ENCODE data around the gene GRIN2C. TPM values are rescaled to one million over a fixed set of nuclear protein-coding genes. Genes with fewer than 3 reads are reported as not detected.

The GRIN2C gene
- polyA plus RNA-seq, 1 donor = 0.71 TPM

GRCh38 chr17:74801896-74802295, 57.8 kb downstream of the GRIN2C start:
- DNase-seq (ENCODE audit: low read depth) = no peak

GRCh38 chr17:74800531-74800930, 59.2 kb downstream of the GRIN2C start:
- DNase-seq (ENCODE audit: low read depth) = no peak

- no peak for DNase-seq (ENCODE audit: low read depth)
Measured at GRCh38 chr17:74799097-74799496, 60.6 kb downstream of the GRIN2C start.

GRCh38 chr17:74798239-74798707, 61.4 kb downstream of the GRIN2C start:
- no peak for DNase-seq (ENCODE audit: low read depth)

DNA sequence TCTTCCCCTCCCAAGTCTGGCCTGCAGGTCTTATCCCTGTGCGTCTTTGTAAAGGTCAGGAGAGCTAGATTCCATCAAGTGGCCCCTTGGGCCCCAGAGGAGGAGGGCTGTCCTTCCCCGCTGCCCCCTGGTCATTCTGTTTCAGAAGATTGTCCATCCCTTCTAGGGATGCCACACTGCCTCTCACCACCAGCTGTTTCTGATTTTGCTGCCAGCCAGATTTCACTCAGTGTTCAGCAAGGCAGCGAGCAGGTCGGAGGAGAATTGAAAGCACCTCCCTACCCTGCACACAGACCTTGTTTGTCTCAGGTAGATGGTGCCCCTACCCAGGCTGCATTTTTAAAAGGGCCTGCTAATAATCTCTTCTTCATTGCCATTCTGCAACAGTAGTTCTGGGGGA, 61.9 kb downstream of the GRIN2C start:
- DNase-seq (ENCODE audit: low read depth) = no peak

GRCh38 chr17:74796866-74797265, 62.8 kb downstream of the GRIN2C start:
- DNase-seq (ENCODE audit: low read depth) = no peak

- DNase-seq (ENCODE audit: low read depth) = no peak
Measured at GRCh38 chr17:74796211-74796610, 63.5 kb downstream of the GRIN2C start.

GRCh38 chr17:74795327-74796020, 64.2 kb downstream of the GRIN2C start:
- no peak for DNase-seq (ENCODE audit: low read depth)

- no peak for DNase-seq (ENCODE audit: low read depth)
Measured at GRCh38 chr17:74792586-74793105, 67.0 kb downstream of the GRIN2C start.

Other genes with a start within 250 kb of the GRIN2C start
- gene CD300E, start 236.1 kb downstream of the GRIN2C start, polyA plus RNA-seq (ENCODE audit: insufficient read length) = 0.04 TPM
- 0.28 TPM for gene CD300LF, start 147.0 kb downstream of the GRIN2C start, polyA plus RNA-seq (ENCODE audit: insufficient read length)
- 0.90 TPM for gene RAB37, start 122.6 kb downstream of the GRIN2C start, polyA plus RNA-seq (ENCODE audit: insufficient read length)
- gene NHERF1, start 111.3 kb downstream of the GRIN2C start, polyA plus RNA-seq (ENCODE audit: insufficient read length) = 5.3 TPM
- gene NAT9, start 83.5 kb downstream of the GRIN2C start, polyA plus RNA-seq (ENCODE audit: insufficient read length) = 37.5 TPM
- gene FDXR, start 13.1 kb upstream of the GRIN2C start, polyA plus RNA-seq (ENCODE audit: insufficient read length) = 2.0 TPM
- gene FADS6, start 33.7 kb upstream of the GRIN2C start, polyA plus RNA-seq (ENCODE audit: insufficient read length) = not detected
- gene USH1G, start 63.4 kb upstream of the GRIN2C start, polyA plus RNA-seq (ENCODE audit: insufficient read length) = 0.05 TPM
- gene OTOP2, start 64.4 kb upstream of the GRIN2C start, polyA plus RNA-seq (ENCODE audit: insufficient read length) = not detected
- gene OTOP3, start 76.0 kb upstream of the GRIN2C start, polyA plus RNA-seq (ENCODE audit: insufficient read length) = not detected
- 5.9 TPM for gene HID1, start 112.9 kb upstream of the GRIN2C start, polyA plus RNA-seq (ENCODE audit: insufficient read length)
- gene CDR2L, start 127.7 kb upstream of the GRIN2C start, polyA plus RNA-seq (ENCODE audit: insufficient read length) = 6.8 TPM
- 24.0 TPM for gene MRPL58, start 152.8 kb upstream of the GRIN2C start, polyA plus RNA-seq (ENCODE audit: insufficient read length)
- gene ATP5PD, start 187.1 kb upstream of the GRIN2C start, polyA plus RNA-seq (ENCODE audit: insufficient read length) = 249 TPM
- 20.5 TPM for gene KCTD2, start 187.3 kb upstream of the GRIN2C start, polyA plus RNA-seq (ENCODE audit: insufficient read length)
- gene SLC16A5, start 228.1 kb upstream of the GRIN2C start, polyA plus RNA-seq (ENCODE audit: insufficient read length) = 6.9 TPM